Tibial artery (tissue), 4 donors: ENCODE measurements around the gene SRA1.

Experiments
- DNase-seq, 2 donors: peaks; one replicate each; pipeline ENCODE4 v3.0.0-alpha.2; 2019
- H3K27ac ChIP-seq, 2 donors: fragments of 200-600 bp; sonication (generic) in 1 of 2; 1 replicate in 1 of 2; 2 replicates in 1 of 2; pipeline ENCODE4 v1.5.1; 2018 to 2019; ENCODE audit warnings: mild to moderate bottlenecking in 1 of 2
- H3K27me3 ChIP-seq, 2 donors: fragments of 200-600 bp; sonication (generic) in 1 of 2; one replicate each; pipeline versions ENCODE4 v1.5.1 to v1.6.0; 2016 to 2019
- H3K36me3 ChIP-seq, 3 donors: fragments of 200-600 bp; sonication (generic) in 2 of 3; one replicate each; pipeline ENCODE4 v1.5.1; 2016 to 2019; ENCODE audit warnings: mild to moderate bottlenecking in 2 of 3
- H3K4me1 ChIP-seq, 4 donors: fragments of 200-600 bp; sonication (generic) in 2 of 4; 1 replicate in 3 of 4; 2 replicates in 1 of 4; pipeline ENCODE4 v1.5.1; 2016 to 2019
- H3K4me3 ChIP-seq, 2 donors: fragments of 200-600 bp; sonication (generic) in 1 of 2; 1 replicate in 1 of 2; 2 replicates in 1 of 2; pipeline ENCODE4 v1.5.1; 2018 to 2019; ENCODE audit warnings: mild to moderate bottlenecking in 2 of 2
- H3K9me3 ChIP-seq, 3 donors: fragments of 200-600 bp; sonication (generic) in 1 of 3; one replicate each; pipeline ENCODE4 v1.5.1; 2016 to 2019
- intact Hi-C: fragments of 100-400 bp; cut with DNase I; formaldehyde crosslinking; loops from one replicate; pipeline ENCODE4 v1.15.0; 2023; ENCODE audit warnings: low total_unique reads
- TF ChIP-seq, protein P1 (sequence below), 2 experiments: fragments of 200-600 bp in 1 of 2; fragments of 450-650 bp in 1 of 2; IDR thresholded peaks; one replicate each; pipeline ENCODE4 v1.5.1; 2017 to 2019; ENCODE audit warnings: antibody characterized with exemption in 2 of 2, mild to moderate bottlenecking in 1 of 2, moderate library complexity in 1 of 2

Gene SRA1

DNA sequence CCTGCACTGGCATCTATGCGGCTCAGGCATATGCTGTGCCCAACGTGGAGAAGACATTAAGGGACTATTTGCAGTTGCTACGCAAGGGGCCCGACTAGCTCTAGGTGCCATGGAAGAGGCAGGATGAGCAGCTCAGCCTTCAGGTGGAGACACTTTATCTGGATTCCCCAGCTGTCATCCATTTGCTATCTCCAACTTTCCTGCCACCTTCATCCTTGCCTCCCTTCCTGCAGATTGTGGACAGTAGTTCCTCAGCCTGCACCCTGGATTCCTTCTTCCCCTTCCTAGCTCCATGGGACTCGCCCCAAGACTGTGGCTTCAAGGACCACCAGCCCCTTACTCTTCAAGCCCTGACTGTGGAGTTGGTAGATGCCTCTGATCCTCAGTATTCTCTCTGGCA, 9.4 kb upstream of the SRA1 start:
- Histone ChIP-seq H3K4me1 (peaks cover 0 to 66% (median 41%) of the 10 kb centered on the region in 4 donors), H3K36me3 (peaks cover 8 to 50% (median 37%) of the 10 kb centered on the region in 3 donors), H3K9me3 (no peaks in the 10 kb centered on the region), H3K27me3 (no peaks in the 10 kb centered on the region), H3K4me3 (no peak overlapping the region), H3K27ac (no peak overlapping the region)
- TF ChIP-seq, protein P1, sequence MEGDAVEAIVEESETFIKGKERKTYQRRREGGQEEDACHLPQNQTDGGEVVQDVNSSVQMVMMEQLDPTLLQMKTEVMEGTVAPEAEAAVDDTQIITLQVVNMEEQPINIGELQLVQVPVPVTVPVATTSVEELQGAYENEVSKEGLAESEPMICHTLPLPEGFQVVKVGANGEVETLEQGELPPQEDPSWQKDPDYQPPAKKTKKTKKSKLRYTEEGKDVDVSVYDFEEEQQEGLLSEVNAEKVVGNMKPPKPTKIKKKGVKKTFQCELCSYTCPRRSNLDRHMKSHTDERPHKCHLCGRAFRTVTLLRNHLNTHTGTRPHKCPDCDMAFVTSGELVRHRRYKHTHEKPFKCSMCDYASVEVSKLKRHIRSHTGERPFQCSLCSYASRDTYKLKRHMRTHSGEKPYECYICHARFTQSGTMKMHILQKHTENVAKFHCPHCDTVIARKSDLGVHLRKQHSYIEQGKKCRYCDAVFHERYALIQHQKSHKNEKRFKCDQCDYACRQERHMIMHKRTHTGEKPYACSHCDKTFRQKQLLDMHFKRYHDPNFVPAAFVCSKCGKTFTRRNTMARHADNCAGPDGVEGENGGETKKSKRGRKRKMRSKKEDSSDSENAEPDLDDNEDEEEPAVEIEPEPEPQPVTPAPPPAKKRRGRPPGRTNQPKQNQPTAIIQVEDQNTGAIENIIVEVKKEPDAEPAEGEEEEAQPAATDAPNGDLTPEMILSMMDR (IDR thresholded peaks at IDR 0.05), result no peak
- no peak for DNase-seq
- intact Hi-C loops, result loop anchor here (10.0 kb wide), 2 partner anchors 148 to 162 kb away; partner anchors contain the start of gene ANKHD1

GRCh38 chr5:140565780-140566095, 8.5 kb upstream of the SRA1 start:
- Histone ChIP-seq H3K27ac (peak overlapping the region in 1 of 2 donors; percentile 94), H3K36me3 (peaks cover 8 to 54% (median 43%) of the 10 kb centered on the region in 3 donors), H3K4me3 (peak overlapping the region; percentile 67 to 77), H3K4me1 (peaks cover 0 to 60% (median 42%) of the 10 kb centered on the region in 4 donors), H3K9me3 (no peaks in the 10 kb centered on the region), H3K27me3 (no peaks in the 10 kb centered on the region)
- DNase-seq, result no peak
- TF ChIP-seq, protein P1 (IDR thresholded peaks at IDR 0.05), result no peak
- intact Hi-C loops, result loop anchor here (2.0 to 10.0 kb wide), 3 partner anchors 73 to 161 kb away; partner anchors contain the start of genes ANKHD1 and TMCO6

DNA sequence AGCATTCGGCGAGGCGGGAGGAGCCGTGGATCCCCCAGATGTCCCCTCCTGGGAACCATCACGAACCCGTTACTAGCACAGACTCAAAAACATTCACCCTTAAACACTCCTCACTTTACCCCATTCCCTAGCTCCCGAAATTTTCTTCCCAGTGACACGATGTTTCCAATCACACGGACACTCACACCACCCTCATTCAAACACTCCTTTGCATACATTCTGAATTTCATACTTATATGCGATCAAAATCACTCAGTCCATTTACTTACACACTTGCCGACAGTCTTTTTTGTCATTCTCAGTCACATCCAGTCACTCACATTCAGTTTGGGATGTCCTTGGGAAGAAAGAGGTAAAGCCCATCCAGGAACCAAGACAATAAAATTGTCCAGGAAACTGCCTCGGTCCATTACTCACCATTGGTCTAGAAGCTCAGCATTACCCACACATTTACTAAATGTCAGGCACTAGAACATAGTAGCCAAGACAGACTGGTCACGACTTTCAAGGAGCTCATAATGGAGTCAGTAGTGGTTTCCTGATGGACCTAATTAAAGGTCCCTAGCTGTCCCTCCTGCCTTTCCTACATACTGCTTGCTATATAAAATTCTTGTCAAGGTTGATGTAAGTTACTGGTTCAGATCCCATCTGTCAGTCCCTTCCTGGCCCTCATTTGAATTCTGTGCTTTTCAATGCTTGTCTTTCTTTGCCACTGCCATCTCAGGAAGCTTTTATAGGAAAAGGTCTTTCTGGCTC, 7.9 kb upstream of the SRA1 start:
- Histone ChIP-seq H3K27me3 (no peaks in the 10 kb centered on the region), H3K9me3 (no peaks in the 10 kb centered on the region), H3K36me3 (peaks cover 8 to 54% (median 44%) of the 10 kb centered on the region in 3 donors), H3K27ac (peak overlapping the region; percentile 93 to 94), H3K4me1 (peaks cover 0 to 60% (median 41%) of the 10 kb centered on the region in 4 donors), H3K4me3 (peak overlapping the region; percentile 67 to 77)
- DNase-seq, result no peak
- intact Hi-C loops, result loop anchor here (2.0 to 10.0 kb wide), 3 partner anchors 74 to 160 kb away; partner anchors contain the start of genes ANKHD1 and TMCO6
- TF ChIP-seq, protein P1 (IDR thresholded peaks at IDR 0.05), result no peak

GRCh38 chr5:140564196-140565023, 7.1 kb upstream of the SRA1 start, which contains the start of the genes APBB3 and SLC35A4:
Gene APBB3, minus strand, starts transcription at chr5:140564598. Its CDS starts 353 bp downstream, at chr5:140564245.
Gene SLC35A4, plus strand, starts transcription at chr5:140564828. Its CDS starts 2,342 bp downstream, at chr5:140567170.
- Histone ChIP-seq H3K36me3 (peaks cover 8 to 53% (median 40%) of the 10 kb centered on the region in 3 donors), H3K4me3 (peak within 1 kb of the TSS; percentile 67 to 77), H3K27me3 (no peaks in the 10 kb centered on the region), H3K9me3 (no peaks in the 10 kb centered on the region), H3K4me1 (peaks cover 0 to 60% (median 40%) of the 10 kb centered on the region in 4 donors), H3K27ac (peak within 1 kb of the TSS; percentile 93 to 94)
- intact Hi-C loops, result loop anchor here (2.0 to 10.0 kb wide), 3 partner anchors 74 to 160 kb away; partner anchors contain the start of genes ANKHD1 and TMCO6
- peak; percentile 98 to 99 for DNase-seq
- TF ChIP-seq, protein P1 (IDR thresholded peaks at IDR 0.05), result peak in 1 of 2 experiments; percentile 16

GRCh38 chr5:140563596-140563995, 6.3 kb upstream of the SRA1 start:
- Histone ChIP-seq H3K9me3 (no peaks in the 10 kb centered on the region), H3K4me1 (peaks cover 0 to 56% (median 37%) of the 10 kb centered on the region in 4 donors), H3K36me3 (peaks cover 8 to 51% (median 36%) of the 10 kb centered on the region in 3 donors)

More at GRCh38 chr5:140563596-140563995, 6.3 kb upstream of the SRA1 start:
- intact Hi-C loops, result loop anchor here (10.0 kb wide), 2 partner anchors 151 to 159 kb away; partner anchors contain the start of gene ANKHD1
- DNase-seq, result no peak
- Histone ChIP-seq H3K27me3 (no peaks in the 10 kb centered on the region), H3K27ac (peak overlapping the region; percentile 93 to 94), H3K4me3 (peak overlapping the region; percentile 67 to 77)
- TF ChIP-seq, protein P1 (IDR thresholded peaks at IDR 0.05), result no peak
